Hindlimb muscle (tissue), 1 donor: ENCODE measurements around the gene PALS2. TPM values are rescaled to one million over a fixed set of nuclear protein-coding genes. Genes with fewer than 3 reads are reported as not detected.

Experiments used
- DNase-seq: peaks from one replicate; pipeline ENCODE4 v3.0.0-alpha.2; 2013
- polyA plus RNA-seq: library from polyadenylated mRNA; unstranded; fragments of 120-200 nt; gene quantifications from one replicate; pipeline ENCODE4 v1.2.1, GENCODE V29; 2013; ENCODE audit not compliant: insufficient read length

PALS2 gene
- polyA plus RNA-seq, 1 donor = 4.3 TPM

DNA sequence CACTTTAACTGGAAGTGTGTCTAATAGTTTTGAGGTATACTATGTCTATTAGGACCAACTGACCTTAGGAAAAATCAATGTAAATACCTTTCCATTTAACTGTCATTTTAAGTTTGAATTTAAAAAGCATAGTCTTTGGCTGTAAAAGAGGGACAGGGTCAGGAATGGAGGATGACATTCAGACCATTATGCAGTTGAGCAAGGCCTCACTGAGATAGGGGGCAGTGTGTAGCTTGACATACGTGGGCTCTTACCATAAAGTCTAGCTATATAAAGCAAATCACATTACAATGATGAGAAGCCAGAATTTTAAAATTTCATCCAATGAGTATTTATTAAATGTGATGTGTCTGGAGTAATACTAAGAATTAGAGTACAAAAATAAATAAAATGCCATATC, 17.9 kb downstream of the PALS2 start:
- DNase-seq = no peak

DNA sequence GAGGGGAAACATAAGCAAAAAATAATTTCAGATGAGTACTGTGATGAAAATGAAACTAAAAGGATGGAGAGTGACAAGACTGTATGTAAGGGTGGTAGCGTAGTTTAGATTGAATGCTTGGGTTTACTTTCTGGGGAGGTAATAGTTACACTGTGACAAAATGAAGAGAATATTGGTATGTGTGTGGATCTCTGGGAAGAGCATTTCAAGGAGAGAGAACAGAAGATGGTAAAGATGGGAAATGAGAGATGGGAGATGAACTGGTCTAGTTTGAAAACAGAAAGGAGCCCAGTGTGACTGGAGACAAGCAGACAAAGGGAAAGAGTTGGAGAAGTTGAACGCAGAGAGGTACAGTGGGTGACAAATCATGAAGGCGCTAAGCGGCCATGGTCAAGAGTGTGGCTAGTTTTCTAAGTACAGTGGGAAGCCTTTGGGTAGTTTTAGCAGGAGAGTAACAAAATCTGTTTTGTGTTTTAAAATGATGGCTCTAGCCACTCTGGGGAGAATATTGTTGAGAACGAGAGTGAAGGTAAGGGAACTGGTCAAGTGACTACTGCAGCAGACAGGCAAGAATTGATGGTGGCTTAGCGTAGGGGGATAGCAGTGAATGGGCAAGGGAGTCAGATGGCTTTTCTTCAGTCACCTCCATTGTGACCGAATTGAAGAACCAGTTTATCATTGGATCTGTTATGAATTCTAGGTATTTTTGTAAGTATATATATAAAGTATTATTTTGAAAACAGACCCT, 22.6 kb downstream of the PALS2 start:
- DNase-seq = no peak

GRCh38 chr7:24597014-24597413, 23.8 kb downstream of the PALS2 start:
- DNase-seq = no peak

DNA sequence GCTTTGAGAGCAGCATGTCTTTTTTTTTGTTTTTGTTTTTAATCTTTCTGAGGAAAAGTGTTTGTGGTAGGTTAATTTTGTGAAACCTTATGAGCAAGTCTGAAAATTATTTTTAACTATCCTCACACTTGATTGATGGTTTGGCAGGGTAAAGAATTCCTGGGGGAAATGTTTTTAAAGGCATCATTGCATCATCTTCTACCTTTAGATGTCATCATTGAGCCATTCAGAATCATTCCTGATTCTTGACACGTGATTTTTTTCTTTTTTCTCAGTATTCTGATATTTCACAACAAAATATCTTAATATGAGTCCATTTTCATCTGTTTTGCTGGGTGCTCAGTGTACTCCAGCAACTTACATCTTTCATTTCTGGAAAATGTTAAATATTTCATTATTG, 28.3 kb downstream of the PALS2 start:
- DNase-seq = no peak

DNA sequence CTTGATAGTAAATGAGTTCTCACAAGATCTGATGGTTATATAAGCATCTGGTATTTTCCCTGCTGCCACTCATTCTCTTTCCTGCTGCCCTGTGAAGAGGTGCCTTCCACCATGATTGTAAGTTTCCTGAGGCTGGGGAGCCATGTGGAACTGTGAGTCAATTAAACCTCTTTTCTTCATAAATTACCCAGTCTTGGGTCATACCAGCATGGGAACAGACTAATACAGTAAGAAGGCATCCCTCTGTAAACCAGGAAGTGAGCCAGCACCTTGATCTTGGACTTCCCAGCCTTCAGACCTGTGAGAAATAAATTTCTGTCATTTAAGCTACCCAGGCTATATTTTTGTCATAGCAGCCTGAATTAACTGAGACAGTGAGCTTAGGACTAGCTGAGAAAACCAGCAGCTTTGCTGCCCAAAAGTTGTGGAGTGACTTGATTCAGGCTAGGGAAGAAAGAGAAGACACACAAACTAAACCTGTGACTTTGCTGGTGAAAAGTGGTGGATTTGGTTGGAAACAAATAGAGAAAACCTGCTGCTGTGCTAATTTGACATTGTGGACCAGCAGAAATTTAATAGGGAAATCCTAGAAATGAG, 29.7 kb downstream of the PALS2 start:
- DNase-seq = no peak

- no peak for DNase-seq
These were observed 31.4 kb downstream of the PALS2 start for GRCh38 chr7:24604630-24605029.

- no peak for DNase-seq
These were observed 35.3 kb downstream of the PALS2 start for GRCh38 chr7:24608504-24608903.

DNA sequence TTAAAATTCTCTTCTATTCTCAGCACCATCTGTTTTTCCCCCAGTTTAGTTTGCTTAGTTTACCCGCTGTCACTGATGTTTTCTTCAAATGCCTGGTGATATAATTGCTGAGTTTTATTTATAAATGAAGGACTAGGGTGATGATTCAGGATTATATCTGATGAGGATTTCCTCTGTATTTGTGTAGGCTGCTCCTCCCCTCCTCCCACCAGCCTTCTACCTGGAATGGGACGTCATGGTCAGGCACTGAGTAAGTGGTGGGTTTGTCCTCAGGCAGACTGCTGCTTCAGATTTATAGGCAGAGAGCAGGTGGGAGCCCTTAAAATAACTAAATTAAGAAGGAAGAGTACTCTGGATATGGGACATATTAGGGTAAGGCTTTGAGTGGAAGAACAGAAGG, 35.8 kb downstream of the PALS2 start:
- DNase-seq = no peak

DNA sequence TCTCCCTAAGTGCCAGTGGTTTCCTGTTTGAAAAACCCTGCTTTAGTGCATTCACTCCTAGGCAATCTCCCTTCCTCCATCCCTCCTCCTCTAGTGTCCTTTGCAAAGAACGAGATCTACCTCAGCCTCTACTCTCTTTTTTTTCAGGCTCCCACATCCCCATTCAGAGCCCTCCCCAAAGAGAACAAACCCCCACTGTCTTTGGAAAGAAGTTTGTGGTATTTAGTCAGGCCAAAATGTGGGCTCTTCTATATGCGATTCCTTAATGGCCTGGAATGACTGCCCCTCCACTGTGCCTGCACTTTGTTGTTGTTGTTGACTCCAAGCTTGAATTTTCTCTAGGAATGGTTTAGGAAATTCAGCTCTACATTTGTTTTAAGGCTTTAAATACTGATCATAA, 36.3 kb downstream of the PALS2 start:
- DNase-seq = no peak

GRCh38 chr7:24611130-24611529, 37.9 kb downstream of the PALS2 start:
- DNase-seq = no peak

- DNase-seq = no peak
These were observed 44.8 kb downstream of the PALS2 start for GRCh38 chr7:24617957-24618616.

- no peak for DNase-seq
These were observed 46.7 kb downstream of the PALS2 start for GRCh38 chr7:24619978-24620377.

DNA sequence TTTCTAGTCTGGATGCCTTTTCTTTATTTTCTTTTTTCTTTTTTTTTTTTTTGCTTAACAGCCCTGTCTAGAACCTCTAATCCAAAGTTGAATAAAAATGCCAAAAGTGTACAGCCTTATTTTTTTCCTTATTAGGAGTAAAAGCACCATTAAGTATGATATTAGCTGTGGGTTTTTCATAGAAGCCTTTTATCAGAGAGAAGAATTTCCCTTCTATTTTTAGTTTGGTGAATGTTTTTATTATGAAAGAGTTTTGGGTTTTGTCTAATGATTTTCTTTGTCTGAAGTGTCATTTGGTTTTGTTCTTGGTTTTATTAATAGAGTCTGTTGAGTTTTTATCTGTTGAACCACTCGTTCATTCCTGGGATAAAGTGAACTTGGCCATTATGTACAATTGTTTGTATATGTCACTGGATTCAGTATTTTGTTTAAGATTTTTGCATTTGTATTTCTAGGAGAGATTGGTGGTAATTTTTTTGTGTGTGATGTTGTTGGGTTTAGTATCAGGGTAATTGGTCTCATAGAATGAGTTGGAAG, 49.5 kb downstream of the PALS2 start:
- DNase-seq = no peak

Other genes starting within 250 kb of the PALS2 start
- gene GSDME, start 184.0 kb downstream of the PALS2 start, polyA plus RNA-seq = 8.0 TPM